SHP77 (cell line): ENCODE measurements around the gene TRPM3.

Experiments
- DNase-seq, 2 experiments: peaks; one replicate each; lab custom pipeline; 2025; lab: John Stamatoyannopoulos, UW

Gene TRPM3

GRCh38 chr9:70609011-70609410 lies 512.4 kb downstream of the TRPM3 start:
- no peak for DNase-seq

GRCh38 chr9:70607926-70608325 lies 513.5 kb downstream of the TRPM3 start:
- DNase-seq: no peak

- DNase-seq: no peak
Measured at GRCh38 chr9:70607329-70607728, 514.1 kb downstream of the TRPM3 start.

- no peak for DNase-seq
Measured at GRCh38 chr9:70603020-70603411, 518.4 kb downstream of the TRPM3 start.

- peak; percentile 14 to 59 for DNase-seq
Measured at GRCh38 chr9:70602321-70603019, 519.0 kb downstream of the TRPM3 start.

GRCh38 chr9:70601000-70601951 lies 520.1 kb downstream of the TRPM3 start:
- DNase-seq: peak; percentile 39 to 66

GRCh38 chr9:70600506-70600905 lies 520.9 kb downstream of the TRPM3 start:
- DNase-seq: no peak

GRCh38 chr9:70597886-70598285 lies 523.5 kb downstream of the TRPM3 start:
- no peak for DNase-seq

GRCh38 chr9:70595211-70595610 lies 526.2 kb downstream of the TRPM3 start:
- no peak for DNase-seq

- DNase-seq: no peak
Measured at GRCh38 chr9:70594386-70594944, 527.0 kb downstream of the TRPM3 start.

- DNase-seq: no peak
Measured at GRCh38 chr9:70593241-70593640, 528.2 kb downstream of the TRPM3 start.

GRCh38 chr9:70590315-70590677 lies 531.1 kb downstream of the TRPM3 start:
- no peak for DNase-seq

GRCh38 chr9:70589571-70590314 lies 531.7 kb downstream of the TRPM3 start:
- DNase-seq: no peak

- no peak for DNase-seq
Measured at GRCh38 chr9:70588999-70589398, 532.4 kb downstream of the TRPM3 start.

GRCh38 chr9:70588381-70588780 lies 533.0 kb downstream of the TRPM3 start:
- no peak for DNase-seq

GRCh38 chr9:70587201-70587600 lies 534.2 kb downstream of the TRPM3 start:
- no peak for DNase-seq

GRCh38 chr9:70586476-70586875 lies 534.9 kb downstream of the TRPM3 start:
- no peak for DNase-seq

GRCh38 chr9:70581955-70582350 lies 539.5 kb downstream of the TRPM3 start:
- DNase-seq: no peak

- DNase-seq: no peak
Measured at GRCh38 chr9:70581214-70581954, 540.0 kb downstream of the TRPM3 start.

GRCh38 chr9:70580606-70581195 lies 540.7 kb downstream of the TRPM3 start:
- no peak for DNase-seq

- DNase-seq: no peak
Measured at GRCh38 chr9:70579686-70580085, 541.7 kb downstream of the TRPM3 start.
